LoVo (cell line): ENCODE data around the gene CAMK2D.
A peak's percentile ranks its signal among the peaks of the same experiment; 100 is the strongest.

Experiments
- DNase-seq: peaks from one replicate; pipeline ENCODE4 v3.0.0-alpha.2; 2016; ENCODE audit warnings: low spot score

The CAMK2D gene

GRCh38 chr4:113604955-113605354 lies 156.6 kb downstream of the CAMK2D start:
- DNase-seq: no peak

GRCh38 chr4:113603911-113604310 lies 157.6 kb downstream of the CAMK2D start:
- no peak for DNase-seq

GRCh38 chr4:113602646-113603228 lies 158.8 kb downstream of the CAMK2D start:
- DNase-seq: no peak

GRCh38 chr4:113601636-113602035 lies 159.9 kb downstream of the CAMK2D start:
- no peak for DNase-seq

GRCh38 chr4:113596396-113596795 lies 165.1 kb downstream of the CAMK2D start:
- DNase-seq: no peak

GRCh38 chr4:113594231-113594556 lies 167.3 kb downstream of the CAMK2D start:
- DNase-seq: no peak

GRCh38 chr4:113593400-113594230 lies 167.9 kb downstream of the CAMK2D start:
- DNase-seq: no peak

- no peak for DNase-seq
Measured at GRCh38 chr4:113591982-113592381, 169.6 kb downstream of the CAMK2D start.

GRCh38 chr4:113588895-113589668 lies 172.5 kb downstream of the CAMK2D start:
- DNase-seq: no peak

GRCh38 chr4:113587640-113588275 lies 173.8 kb downstream of the CAMK2D start:
- DNase-seq: no peak

GRCh38 chr4:113587156-113587555 lies 174.4 kb downstream of the CAMK2D start:
- DNase-seq: no peak

GRCh38 chr4:113586072-113586471 lies 175.5 kb downstream of the CAMK2D start:
- DNase-seq: no peak

GRCh38 chr4:113584407-113585150 lies 177.0 kb downstream of the CAMK2D start:
- DNase-seq: peak; percentile 50

GRCh38 chr4:113582737-113583136 lies 178.8 kb downstream of the CAMK2D start:
- DNase-seq: no peak

- DNase-seq: no peak
Measured at GRCh38 chr4:113579360-113579759, 182.2 kb downstream of the CAMK2D start.

GRCh38 chr4:113576947-113577678 lies 184.4 kb downstream of the CAMK2D start:
- no peak for DNase-seq

GRCh38 chr4:113575401-113575800 lies 186.1 kb downstream of the CAMK2D start:
- no peak for DNase-seq

- DNase-seq: no peak
Measured at GRCh38 chr4:113574636-113575103, 186.9 kb downstream of the CAMK2D start.

- DNase-seq: no peak
Measured at GRCh38 chr4:113572620-113573019, 188.9 kb downstream of the CAMK2D start.

GRCh38 chr4:113566015-113566795 lies 195.3 kb downstream of the CAMK2D start:
- DNase-seq: no peak
